ENCODE measurements around the gene RAI1.

Gene RAI1

GRCh38 chr17:17721140-17721668 lies 39.9 kb downstream of the RAI1 start:
- DNase-seq, result no peak

DNA sequence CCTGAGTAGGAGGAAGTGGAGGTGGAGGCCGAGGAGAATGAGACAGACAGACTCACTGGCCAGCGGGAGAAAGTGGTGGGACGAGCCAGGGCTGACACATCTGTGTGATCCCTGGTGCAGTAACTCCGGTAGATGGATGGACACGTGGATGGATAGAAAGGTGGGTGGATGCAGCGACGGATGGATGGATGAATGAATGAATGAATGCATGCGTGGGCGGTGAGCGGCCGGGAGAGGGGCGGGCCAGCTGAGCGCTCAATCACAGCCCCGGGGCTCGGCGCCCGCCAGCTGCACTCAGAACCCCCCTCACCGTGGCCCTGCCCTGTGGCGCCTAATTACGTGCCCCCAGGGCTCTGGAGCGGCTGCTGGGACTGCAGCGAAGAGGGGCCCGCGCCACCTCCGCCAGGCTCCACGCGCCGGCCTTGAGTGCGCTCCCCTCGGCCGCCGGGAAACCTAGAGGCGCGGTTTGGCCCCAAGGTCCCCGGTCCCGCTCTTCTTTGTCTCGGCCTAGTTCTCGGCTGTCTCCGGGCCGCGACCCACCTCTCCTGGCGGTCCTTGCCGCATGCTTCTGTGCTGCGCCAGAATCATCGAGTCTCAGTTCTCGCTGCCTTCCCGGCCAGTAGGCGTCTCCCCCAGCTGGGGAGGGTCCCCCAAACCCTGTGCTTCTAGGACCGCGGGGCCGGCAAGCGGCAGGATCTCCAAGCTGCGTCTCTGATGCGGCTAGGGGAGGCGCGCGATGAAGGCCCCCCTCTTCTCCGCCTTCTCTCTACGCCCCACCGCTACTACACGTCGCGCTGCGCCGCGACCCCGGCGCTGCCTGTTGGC lies 41.0 kb downstream of the RAI1 start:
- no peak for DNase-seq

- DNase-seq, result no peak
These were observed 41.7 kb downstream of the RAI1 start for GRCh38 chr17:17722906-17723353.

DNA sequence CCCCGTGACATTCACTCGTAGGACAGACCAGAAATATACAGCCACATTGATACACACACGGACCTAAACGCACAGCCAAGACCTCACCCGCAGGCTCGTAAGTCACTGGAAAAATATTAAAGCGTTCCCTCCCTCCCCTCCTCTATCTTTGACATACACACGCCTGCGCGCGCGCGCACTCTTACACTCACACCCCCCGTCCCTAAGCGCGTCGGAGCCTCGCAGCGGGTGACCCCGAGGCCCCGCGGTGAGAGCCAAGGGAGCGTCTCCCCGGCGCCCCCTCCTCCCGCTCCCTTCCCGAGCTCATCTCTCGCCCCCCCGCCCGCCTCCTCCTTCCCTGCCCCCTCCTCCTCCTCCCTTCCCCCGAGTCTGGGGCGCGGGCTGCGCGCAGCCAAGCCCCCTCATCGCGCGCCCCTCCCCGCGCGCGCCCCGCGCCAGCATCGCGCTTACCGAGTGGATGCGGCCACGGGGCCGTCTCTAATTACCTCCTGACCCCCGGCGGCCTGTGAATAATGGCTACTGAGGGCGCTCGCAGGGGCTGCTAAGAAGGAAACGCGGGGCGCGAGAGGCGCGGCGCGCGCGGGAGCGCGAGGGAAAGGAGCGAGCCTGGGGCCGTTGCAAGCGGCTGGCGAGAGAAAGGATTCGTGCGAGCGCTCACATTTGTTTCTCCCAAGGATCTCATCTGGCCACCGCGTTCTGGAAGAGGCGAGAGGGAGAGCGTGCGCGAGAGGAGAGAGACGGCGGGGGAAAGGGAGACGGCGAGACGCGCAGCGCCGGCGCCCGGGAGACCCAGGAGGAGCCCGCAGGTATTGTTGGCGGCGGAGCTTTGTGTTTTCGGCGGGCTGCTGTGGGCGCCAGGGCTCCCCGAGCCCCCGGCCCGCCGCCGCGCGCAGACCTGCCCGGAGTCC lies 42.4 kb downstream of the RAI1 start:
- no peak for DNase-seq

DNA sequence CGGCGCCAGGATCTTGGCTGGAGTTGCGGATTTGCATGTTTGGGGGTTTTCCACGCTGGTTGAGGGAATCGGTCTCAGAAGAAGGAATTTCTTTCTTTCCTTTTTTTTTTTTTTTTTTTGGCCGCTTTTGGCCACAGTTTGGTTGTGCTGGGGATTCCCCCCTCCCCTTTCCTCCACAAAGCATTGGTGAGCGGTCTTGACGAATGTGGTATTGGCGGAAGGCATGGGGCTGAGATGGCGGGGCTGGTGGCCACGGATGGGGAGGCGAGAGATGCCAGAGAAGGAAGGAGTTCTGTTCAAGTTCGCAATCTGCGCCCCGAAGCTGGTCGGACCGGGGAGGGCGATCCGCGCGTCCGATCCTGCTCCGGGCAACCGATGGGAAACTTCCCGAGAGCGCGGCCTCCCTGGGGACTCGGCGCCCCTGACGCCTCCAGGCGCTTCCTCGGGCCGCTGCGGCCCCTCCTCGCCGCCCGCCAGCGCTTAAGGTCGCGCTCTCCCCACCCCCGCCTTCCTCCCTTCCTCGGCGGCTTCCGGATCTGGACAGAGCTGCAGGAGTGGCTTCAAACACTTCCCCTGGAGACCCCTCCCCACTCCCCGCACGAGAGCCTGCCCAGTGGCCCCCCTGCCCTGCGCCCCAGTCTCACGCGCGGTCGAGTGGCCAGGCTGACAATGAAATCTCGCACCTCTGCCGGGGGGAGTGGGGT lies 43.2 kb downstream of the RAI1 start:
- DNase-seq, result peak; percentile 15

DNA sequence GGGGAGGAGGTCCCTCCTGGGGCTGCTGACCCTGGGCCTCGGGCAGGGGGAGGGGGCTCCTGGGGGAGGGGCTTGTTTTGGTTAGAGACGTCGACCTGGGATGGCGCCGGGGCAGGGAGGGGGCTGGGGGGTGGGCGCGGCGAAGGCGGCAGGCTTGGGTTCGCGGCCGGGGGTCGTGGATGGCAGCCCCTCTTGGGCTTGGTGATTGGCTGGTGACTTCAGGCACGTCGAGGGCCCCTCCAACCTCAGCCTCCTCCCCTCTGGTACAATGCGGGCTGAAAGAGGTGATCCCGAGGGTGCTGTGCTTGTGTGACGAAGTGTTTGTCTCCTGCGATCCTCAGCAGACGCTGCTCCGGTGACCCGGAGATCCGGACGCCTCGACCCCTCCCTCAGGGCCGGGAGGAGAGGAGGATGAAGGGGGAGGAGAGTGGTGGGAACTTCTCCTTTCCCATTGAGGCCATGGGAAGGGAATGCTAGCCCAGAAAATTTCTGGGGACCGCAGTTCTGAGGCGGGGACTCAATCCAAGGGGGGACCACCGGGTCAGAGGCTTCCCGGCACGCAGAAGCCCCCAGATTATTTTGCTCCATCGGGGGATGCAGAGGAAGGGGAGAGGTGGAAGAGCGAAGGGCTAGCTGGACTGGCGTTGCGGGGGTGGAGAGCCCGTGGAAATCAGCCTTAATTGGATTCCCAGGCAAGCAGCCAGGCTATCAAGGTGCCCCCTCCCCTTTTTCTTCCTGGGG lies 43.9 kb downstream of the RAI1 start:
- DNase-seq, result no peak

GRCh38 chr17:17725752-17726457 lies 44.6 kb downstream of the RAI1 start:
- no peak for DNase-seq

DNA sequence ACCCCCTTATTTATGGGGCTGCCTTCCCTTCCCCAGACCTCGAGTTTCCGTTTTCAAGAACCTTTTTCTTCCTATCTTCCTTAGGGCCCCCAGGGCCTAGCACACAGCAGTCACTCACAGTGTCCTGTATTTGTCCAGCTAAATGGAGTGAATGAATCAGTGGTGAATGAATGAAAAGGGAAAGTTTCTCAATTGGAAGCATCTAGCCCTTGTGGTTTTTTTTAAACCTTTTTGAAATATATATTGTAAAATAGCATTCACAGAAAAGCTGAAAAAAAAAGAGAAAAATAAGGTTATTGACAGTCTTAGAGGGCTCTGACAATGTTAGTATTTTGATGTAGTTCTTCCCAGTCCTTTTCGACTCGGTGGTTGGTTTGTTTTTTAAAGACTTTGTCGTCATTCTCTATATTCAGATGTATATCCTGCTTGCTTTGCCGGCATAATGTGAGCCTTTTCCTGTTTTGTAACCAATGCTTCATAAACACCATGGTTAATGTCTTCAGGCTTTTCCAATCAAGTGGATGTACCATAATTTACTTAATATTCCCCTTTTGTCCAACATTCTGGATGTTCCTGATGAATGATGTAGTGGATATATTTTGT lies 45.3 kb downstream of the RAI1 start:
- no peak for DNase-seq

GRCh38 chr17:17727111-17727659 lies 45.9 kb downstream of the RAI1 start:
- no peak for DNase-seq

GRCh38 chr17:17728146-17728545 lies 46.9 kb downstream of the RAI1 start:
- DNase-seq, result no peak

DNA sequence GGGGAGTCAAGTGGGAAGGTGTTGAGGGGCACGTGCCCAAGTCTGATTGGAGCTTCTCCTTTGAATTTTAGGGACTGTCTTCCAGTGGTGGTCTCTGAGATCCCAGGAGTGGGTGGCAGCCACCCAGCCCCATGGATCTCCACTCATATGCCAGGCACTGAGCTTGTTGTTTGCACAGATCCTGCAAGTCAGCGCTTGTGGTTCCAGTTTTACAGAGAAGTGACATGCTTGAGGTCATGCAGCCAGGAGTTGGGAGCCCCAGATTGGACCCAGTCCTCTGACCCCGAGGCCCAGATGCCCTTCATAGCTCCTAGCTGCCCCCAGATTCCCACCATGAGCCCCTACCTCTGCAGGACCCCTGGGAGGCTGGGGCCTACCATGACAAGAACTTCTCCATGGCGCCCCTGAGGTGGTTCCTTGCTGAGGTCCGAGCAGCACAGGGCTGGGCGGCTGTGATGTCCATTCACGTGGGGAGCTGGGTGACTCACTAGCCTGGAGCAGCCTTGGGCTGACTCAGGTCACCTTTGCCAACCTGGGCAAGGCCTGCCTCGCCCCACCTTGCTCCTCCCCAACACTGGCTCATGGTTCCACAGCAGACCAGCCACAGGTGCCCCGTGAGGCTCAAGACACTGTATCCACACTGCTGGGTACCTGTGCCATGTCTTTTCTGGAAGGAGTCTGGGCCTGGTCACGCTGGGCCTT lies 47.4 kb downstream of the RAI1 start:
- no peak for DNase-seq

DNA sequence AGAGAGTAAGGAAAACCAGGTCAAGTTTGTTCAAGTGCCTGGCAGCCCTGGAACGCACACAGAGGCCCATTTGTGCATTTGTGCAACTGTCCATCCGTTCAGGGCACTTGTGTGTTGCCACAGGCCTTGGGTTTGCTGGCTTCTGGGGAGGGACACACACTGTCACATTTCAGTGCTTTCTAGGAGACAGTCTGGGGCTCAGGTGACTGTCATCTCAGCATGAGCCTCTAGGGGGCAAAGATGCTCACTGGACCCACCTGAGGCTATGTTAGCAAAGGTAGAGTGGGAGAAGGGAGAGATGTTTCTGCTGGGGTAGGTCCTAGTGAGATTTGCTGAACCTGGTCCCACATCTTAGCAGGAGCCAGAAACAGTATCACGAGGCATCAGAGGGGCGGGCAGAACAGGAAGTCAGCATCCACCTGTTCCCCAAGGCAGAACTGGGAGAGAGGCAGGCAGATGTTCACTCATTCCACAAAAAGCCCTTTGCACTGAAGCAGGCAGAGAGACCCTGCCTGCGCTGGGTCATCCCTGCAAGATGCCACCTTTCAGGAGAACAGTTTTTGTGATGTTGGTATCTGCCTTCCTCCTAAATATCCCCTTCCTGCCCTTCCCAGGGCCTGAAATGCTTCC lies 48.5 kb downstream of the RAI1 start:
- DNase-seq, result peak; percentile 71

DNA sequence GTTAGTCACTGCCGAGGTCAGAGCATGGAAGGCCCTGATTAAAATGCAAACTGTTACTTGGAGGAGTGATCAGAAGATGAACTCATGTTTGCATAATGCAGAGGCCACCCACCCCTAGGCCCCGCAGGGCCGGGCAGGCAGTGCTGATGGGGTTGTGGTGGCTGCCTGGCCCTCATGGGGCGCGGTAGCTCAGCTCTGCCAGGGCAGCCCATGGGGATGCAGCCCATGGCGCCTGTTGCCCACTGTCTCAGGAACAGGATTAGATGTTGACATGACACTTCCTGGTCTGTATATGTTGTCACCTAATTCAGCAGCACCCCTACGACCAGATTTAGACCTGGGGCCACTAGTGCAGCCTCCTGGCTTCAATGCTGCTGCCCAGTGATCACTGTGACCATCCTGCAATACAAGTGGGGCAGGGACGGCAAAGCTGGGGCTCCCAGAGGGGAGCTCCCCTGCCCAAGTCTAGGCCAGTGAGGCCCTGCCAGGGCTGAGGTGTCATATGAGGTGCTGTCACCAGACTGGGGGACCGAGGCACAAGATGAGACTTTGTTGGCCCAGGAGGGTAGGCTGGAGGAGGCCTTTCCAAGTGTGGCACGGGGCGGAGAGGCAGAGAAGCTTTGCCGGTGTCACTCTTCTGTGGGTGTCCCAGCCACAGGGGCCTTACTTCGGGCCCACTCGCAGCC lies 49.1 kb downstream of the RAI1 start:
- no peak for DNase-seq

- no peak for DNase-seq
These were observed 51.2 kb downstream of the RAI1 start for GRCh38 chr17:17732444-17732843.

DNA sequence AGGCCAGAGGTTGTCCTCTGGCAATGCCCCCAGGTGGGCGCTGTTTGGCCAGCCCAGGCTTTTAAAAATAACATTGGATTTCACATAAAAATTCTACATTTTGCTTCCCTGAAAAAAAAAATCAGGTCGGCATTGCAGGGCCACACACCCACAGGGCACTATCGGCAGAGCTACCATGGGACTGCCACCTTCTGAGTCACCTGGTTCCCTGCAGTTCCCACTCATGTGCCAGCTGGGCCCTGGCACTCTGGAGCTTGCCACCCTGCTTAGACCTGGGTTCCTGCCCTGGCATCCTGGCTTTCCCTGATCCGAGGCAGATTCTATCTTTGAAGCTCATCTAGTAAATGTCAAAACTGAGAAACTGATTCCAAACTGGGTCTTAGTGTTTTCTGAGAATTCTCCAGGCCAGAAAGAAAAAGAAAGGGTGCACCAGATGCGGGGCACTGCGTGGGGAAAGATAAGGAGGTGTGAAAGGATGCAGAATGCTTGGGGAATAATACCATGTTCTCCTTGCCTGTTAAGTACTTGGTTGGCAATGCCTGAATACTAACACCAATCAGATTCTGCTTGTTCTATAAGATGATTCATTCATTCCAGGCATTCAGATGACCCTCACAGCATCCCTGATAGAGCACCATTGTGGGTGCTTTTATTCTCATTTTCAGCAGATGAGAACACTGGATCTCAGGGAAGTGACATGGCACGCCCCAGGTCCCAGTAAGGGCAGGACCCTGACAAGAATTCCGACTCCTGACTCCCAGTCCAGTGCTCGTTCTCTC lies 51.8 kb downstream of the RAI1 start:
- DNase-seq, result no peak

DNA sequence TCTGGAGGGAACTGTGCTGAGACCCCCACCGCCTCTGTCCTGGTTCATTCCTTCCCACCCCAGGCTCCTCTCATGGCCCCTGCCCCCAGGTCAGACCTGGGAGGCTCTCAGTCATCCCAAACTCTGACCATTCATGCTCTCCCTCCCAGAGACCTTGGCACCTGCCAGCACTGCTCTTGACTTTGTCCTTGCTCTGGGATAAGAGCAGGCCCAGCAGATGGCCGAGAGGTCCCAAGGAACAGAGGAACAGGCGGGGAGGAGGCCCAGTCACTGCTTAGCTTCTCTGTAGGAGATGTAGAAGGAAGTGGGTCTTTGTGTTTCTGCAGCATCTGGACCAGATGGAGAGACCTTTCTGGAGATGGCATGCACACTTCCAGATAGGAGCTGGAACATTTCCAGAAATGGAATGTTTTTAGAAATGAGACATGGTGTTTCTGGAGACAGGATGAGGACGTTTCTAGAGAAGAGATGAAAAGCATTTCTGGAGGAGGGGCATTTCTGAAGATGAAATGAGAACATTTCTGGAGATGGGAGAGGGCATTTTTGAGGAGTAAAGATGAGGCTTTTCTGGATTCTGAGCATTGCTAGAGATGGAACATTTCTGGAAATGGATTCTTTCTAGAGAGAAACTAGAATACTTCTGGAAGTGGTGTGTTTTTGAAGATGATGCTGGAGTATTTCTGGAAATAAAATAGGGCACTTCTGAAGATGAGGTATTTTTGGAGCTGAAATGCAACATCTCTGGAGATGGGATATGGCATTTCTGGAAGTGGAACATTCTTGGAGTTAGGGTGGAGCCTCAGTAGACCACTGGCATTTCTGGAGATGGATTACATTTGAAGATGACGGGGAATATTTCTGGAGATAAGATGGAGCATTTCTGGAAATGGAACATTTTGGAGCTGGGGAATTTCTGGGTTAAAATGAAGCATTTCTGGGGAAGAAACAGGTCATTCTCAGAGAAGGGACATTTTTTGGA lies 55.2 kb downstream of the RAI1 start:
- DNase-seq, result no peak

Data from CD4-positive, alpha-beta T cell treated with Interleukin-21 for 1 hour (primary cell).